OCI-LY3 (cell line): ENCODE measurements around the gene CCDC8.

Source experiments
- CTCF ChIP-seq: fragments of 200-600, 300-600 bp; sonication (generic); IDR thresholded peaks from 2 replicates; pipeline ENCODE4 v1.5.1; 2014; ENCODE audit warnings: antibody characterized with exemption, low read length, low read depth
- EZH2phosphoT487 ChIP-seq: fragments of 200-600 bp; shearing (Covaris generic); IDR thresholded peaks from 2 replicates; pipeline ENCODE4 v1.6.1; 2018; ENCODE audit warnings: antibody characterized with exemption, mixed run types, low read depth

GRCh38 chr19:46373491-46374359 is 39.6 kb downstream of the CCDC8 start:
- TF ChIP-seq CTCF (no peak), EZH2phosphoT487 (no peak)
